Lung (tissue), 12 donors: Measurements from ENCODE around the gene XRCC1. TPM values are rescaled to one million over a fixed set of nuclear protein-coding genes. Genes with fewer than 3 reads are reported as not detected.
"Not testable (repeated sequence)": the region's sequence is repeated elsewhere in the genome, so short reads cannot be mapped to it uniquely, and the experiment has no call there.

Experiments used
- ATAC-seq: fragments of 200-7000 bp; cut with Tn5 transposase; one replicate; pipeline ENCODE4 v1.9.1; 2020; ENCODE audit warnings: moderate number of reproducible peaks; ENCODE audit not compliant: insufficient read depth, low FRiP score
- DNase-seq, 3 donors: peaks; one replicate each; pipeline ENCODE4 v3.0.0-alpha.2; 2013 to 2017
- H3K27ac ChIP-seq, 2 donors: one replicate each; pipeline ENCODE4 v1.5.1; 2013; ENCODE audit warnings: mild to moderate bottlenecking in 2 of 2, moderate library complexity in 2 of 2, control low read depth in 1 of 2, inconsistent platforms in 1 of 2, low read depth in 1 of 2, low read length in 1 of 2
- H3K27me3 ChIP-seq, 3 donors: one replicate each; pipeline ENCODE4 v1.5.1; 2013; ENCODE audit warnings: low read length in 2 of 3; ENCODE audit not compliant: control insufficient read depth in 3 of 3, insufficient read depth in 3 of 3
- H3K36me3 ChIP-seq, 4 donors: one replicate each; pipeline ENCODE4 v1.5.1; 2013; ENCODE audit warnings: low read length in 4 of 4, mild to moderate bottlenecking in 1 of 4, moderate library complexity in 1 of 4; ENCODE audit not compliant: control insufficient read depth in 4 of 4, insufficient read depth in 4 of 4
- H3K4me1 ChIP-seq, 5 donors: one replicate each; pipeline ENCODE4 v1.5.1; 2013; ENCODE audit warnings: low read length in 5 of 5, mild to moderate bottlenecking in 2 of 5, moderate library complexity in 1 of 5; ENCODE audit not compliant: control insufficient read depth in 5 of 5, insufficient read depth in 5 of 5
- H3K4me3 ChIP-seq: one replicate; pipeline ENCODE4 v1.5.1; 2013; ENCODE audit warnings: mild to moderate bottlenecking, control low read depth, moderate library complexity
- H3K9ac ChIP-seq, 2 donors: one replicate each; pipeline ENCODE4 v1.5.1; 2013; ENCODE audit warnings: low read length in 2 of 2, control low read depth in 1 of 2; ENCODE audit not compliant: insufficient read depth in 1 of 2
- H3K9me3 ChIP-seq, 4 donors: one replicate each; pipeline ENCODE4 v1.5.1; 2013; ENCODE audit warnings: low read length in 3 of 4, mild to moderate bottlenecking in 1 of 4, moderate library complexity in 1 of 4; ENCODE audit not compliant: control insufficient read depth in 4 of 4, insufficient read depth in 3 of 4
- WGBS, 2 donors: extraction: QIAGEN DNeasy Blood & Tissue Kit; methylation state at CpG; one replicate each; pipeline ENCODE4 v1.1.7; 2013; 5-methylcytosine and 5-hydroxymethylcytosine counted together
- polyA plus RNA-seq, 2 donors: library from polyadenylated mRNA; stranded (reverse); fragments of 200-250 nt; gene quantifications; one replicate each; pipeline ENCODE4 v1.2.1, GENCODE V29; 2013
- total RNA-seq, 2 donors: library from RNA; depleted of rRNA in 1 of 2; stranded (reverse); fragments of >200 nt in 1 of 2; gene quantifications; one replicate each; pipeline ENCODE4 v1.2.1, GENCODE V29; 2014 to 2021
- TF ChIP-seq, protein P1 (sequence below): IDR thresholded peaks from 2 replicates; pipeline ENCODE4 v1.5.1; 2012; ENCODE audit warnings: mild to moderate bottlenecking; ENCODE audit errors: control extremely low read depth, extremely low read depth
- donor health status: control.
- donor health status: control.
- donor health status: Bipolar disorder and iron deficiency.
- donor health status: healthy.
- donor health status: DM: yes; HTN: yes; CAD: no.

XRCC1 gene
- total and polyA plus RNA-seq, 4 donors, result 15.4 to 32.2 (median 24.5) TPM

- 55 to 62% methylated on average over 10 of the region's 10 CpGs for WGBS, 2 donors
- ATAC-seq, result no peak
- H3K27ac ChIP-seq, result no peak overlapping the region
- H3K27me3 ChIP-seq, result no peaks in the 10 kb centered on the region
- H3K9ac ChIP-seq, result no peak overlapping the region
- H3K4me1 ChIP-seq, result peaks cover 0 to 2% (median 0%) of the 10 kb centered on the region in 5 donors
- peaks cover 0 to 1% (median 0%) of the 10 kb centered on the region in 4 donors for H3K36me3 ChIP-seq
- TF ChIP-seq, protein P1, sequence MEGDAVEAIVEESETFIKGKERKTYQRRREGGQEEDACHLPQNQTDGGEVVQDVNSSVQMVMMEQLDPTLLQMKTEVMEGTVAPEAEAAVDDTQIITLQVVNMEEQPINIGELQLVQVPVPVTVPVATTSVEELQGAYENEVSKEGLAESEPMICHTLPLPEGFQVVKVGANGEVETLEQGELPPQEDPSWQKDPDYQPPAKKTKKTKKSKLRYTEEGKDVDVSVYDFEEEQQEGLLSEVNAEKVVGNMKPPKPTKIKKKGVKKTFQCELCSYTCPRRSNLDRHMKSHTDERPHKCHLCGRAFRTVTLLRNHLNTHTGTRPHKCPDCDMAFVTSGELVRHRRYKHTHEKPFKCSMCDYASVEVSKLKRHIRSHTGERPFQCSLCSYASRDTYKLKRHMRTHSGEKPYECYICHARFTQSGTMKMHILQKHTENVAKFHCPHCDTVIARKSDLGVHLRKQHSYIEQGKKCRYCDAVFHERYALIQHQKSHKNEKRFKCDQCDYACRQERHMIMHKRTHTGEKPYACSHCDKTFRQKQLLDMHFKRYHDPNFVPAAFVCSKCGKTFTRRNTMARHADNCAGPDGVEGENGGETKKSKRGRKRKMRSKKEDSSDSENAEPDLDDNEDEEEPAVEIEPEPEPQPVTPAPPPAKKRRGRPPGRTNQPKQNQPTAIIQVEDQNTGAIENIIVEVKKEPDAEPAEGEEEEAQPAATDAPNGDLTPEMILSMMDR, result peak; percentile 90
- DNase-seq, result peak; percentile 86 to 91 (median 86)
- H3K9me3 ChIP-seq, result no peaks in the 10 kb centered on the region
- H3K4me3 ChIP-seq, result no peak overlapping the region
These were observed 55.8 kb downstream of the XRCC1 start for GRCh38 chr19:43519436-43520088.

GRCh38 chr19:43518051-43518450 lies 57.3 kb downstream of the XRCC1 start:
- 83 to 88% methylated on average over 4 of the region's 4 CpGs for WGBS, 2 donors
- ATAC-seq, result no peak

GRCh38 chr19:43512399-43512798 lies 62.9 kb downstream of the XRCC1 start:
- not testable (repeated sequence) for H3K4me3 ChIP-seq, H3K9ac ChIP-seq, H3K27ac ChIP-seq, H3K27me3 ChIP-seq, H3K4me1 ChIP-seq, ATAC-seq, H3K9me3 ChIP-seq
- H3K36me3 ChIP-seq, result peaks cover 0 to 17% (median 6%) of the 10 kb centered on the region in 4 donors
- peak in 2 of 3 donors; percentile 34 to 66 for DNase-seq

More at GRCh38 chr19:43518051-43518450, 57.3 kb downstream of the XRCC1 start:
- TF ChIP-seq, protein P1, result no peak
- H3K9me3 ChIP-seq, result no peaks in the 10 kb centered on the region
- no peak overlapping the region for H3K4me3 ChIP-seq
- DNase-seq, result no peak
- H3K4me1 ChIP-seq, result peaks cover 0 to 2% (median 0%) of the 10 kb centered on the region in 5 donors
- peaks cover 0 to 1% (median 0%) of the 10 kb centered on the region in 4 donors for H3K36me3 ChIP-seq
- no peak overlapping the region for H3K9ac ChIP-seq
- no peaks in the 10 kb centered on the region for H3K27me3 ChIP-seq
- H3K27ac ChIP-seq, result no peak overlapping the region

- TF ChIP-seq, protein P1, result no peak
- Histone ChIP-seq H3K36me3 (peaks cover 0 to 16% (median 6%) of the 10 kb centered on the region in 4 donors), H3K27ac (no peak overlapping the region), H3K27me3 (no peaks in the 10 kb centered on the region), H3K9ac (no peak overlapping the region), H3K4me3 (no peak overlapping the region), H3K9me3 (no peaks in the 10 kb centered on the region), H3K4me1 (peaks cover 0 to 2% (median 0%) of the 10 kb centered on the region in 5 donors)
- DNase-seq (no peak), ATAC-seq (no peak)
- WGBS, 2 donors, result 93 to 99% methylated on average over 5 of the region's 5 CpGs
These were observed 64.0 kb downstream of the XRCC1 start for GRCh38 chr19:43511324-43511723.
